ENCODE data around the gene ZNF831.

DNA sequence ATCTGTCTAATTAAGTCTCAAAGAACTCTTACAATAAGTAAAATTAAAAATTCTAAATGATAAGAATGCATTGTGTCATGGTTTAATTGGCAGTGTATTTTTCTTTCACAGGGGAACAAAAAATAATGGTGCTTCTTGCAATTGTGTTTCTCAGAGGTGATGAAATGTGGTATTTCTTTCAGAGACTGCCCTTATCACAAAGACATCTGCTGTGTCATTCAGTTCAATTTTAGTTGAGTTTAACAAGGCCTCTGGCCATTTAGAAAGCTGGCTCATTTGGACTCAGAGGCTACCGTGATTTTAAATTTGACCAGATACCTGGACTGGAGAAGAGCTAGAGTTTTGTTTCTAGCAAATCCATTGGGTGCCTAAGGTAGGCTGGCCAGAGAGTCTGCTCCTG lies 23.6 kb upstream of the ZNF831 start:
- TF ChIP-seq, protein P1, sequence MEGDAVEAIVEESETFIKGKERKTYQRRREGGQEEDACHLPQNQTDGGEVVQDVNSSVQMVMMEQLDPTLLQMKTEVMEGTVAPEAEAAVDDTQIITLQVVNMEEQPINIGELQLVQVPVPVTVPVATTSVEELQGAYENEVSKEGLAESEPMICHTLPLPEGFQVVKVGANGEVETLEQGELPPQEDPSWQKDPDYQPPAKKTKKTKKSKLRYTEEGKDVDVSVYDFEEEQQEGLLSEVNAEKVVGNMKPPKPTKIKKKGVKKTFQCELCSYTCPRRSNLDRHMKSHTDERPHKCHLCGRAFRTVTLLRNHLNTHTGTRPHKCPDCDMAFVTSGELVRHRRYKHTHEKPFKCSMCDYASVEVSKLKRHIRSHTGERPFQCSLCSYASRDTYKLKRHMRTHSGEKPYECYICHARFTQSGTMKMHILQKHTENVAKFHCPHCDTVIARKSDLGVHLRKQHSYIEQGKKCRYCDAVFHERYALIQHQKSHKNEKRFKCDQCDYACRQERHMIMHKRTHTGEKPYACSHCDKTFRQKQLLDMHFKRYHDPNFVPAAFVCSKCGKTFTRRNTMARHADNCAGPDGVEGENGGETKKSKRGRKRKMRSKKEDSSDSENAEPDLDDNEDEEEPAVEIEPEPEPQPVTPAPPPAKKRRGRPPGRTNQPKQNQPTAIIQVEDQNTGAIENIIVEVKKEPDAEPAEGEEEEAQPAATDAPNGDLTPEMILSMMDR (IDR thresholded peaks at IDR 0.05) = no peak
- no peak for TF ChIP-seq POLR2A (IDR thresholded peaks at IDR 0.05)

Data from thyroid gland (tissue), 4 donors.